B cell (primary cell): ENCODE results near the gene MPL. TPM values are rescaled to one million over a fixed set of nuclear protein-coding genes. Genes with fewer than 3 reads are reported as not detected.

Experiments used
- ATAC-seq: fragments of 200-7000 bp; cut with Tn5 transposase; one replicate; pipeline ENCODE4 v1.10.0; 2021; ENCODE audit warnings: low read depth, mild to moderate bottlenecking, moderate number of reproducible peaks, moderate library complexity
- CTCF ChIA-PET: fragments of 350-600 bp; sonication (Branson Sonifier 250); formaldehyde crosslinking; loops from one replicate; lab custom pipeline; 2021; ENCODE audit warnings: antibody characterized with exemption, inconsistent platforms; lab: Charles Lee
- POLR2A ChIA-PET: fragments of 350-600 bp; sonication (Branson Sonifier 250); formaldehyde crosslinking; loops from one replicate; lab custom pipeline; 2021; ENCODE audit warnings: antibody characterized with exemption; lab: Charles Lee
- DNase-seq: peaks from one replicate; pipeline ENCODE4 v3.0.0; 2013
- H2AFZ ChIP-seq: 2 replicates; pipeline ENCODE4 v1.6.1; 2012; ENCODE audit warnings: mild to moderate bottlenecking, low read depth, low read length; ENCODE audit not compliant: insufficient read depth, poor library complexity, severe bottlenecking
- H3K27ac ChIP-seq, 2 donors: 1 replicate in 1 of 2; 2 replicates in 1 of 2; pipeline ENCODE4 v1.5.1; 2012 to 2013; ENCODE audit warnings: low read length in 2 of 2, mild to moderate bottlenecking in 2 of 2, moderate library complexity in 1 of 2
- H3K27me3 ChIP-seq, 4 experiments: fragments of 200-600 bp in 1 of 4; sonication (generic) in 1 of 4; replicated peaks in 1 of 4; 1 replicate in 2 of 4; 2 replicates in 2 of 4; pipeline versions ENCODE4 v1.6.1 to v1.7.0; 2013 to 2016; ENCODE audit warnings: low read length in 3 of 4, mild to moderate bottlenecking in 2 of 4, mixed read lengths in 1 of 4, moderate library complexity in 1 of 4; ENCODE audit not compliant: insufficient read depth in 4 of 4, control insufficient read depth in 3 of 4; ENCODE audit errors: control extremely low read depth in 1 of 4
- H3K36me3 ChIP-seq, 2 experiments: replicated peaks in 1 of 2; 1 replicate in 1 of 2; 2 replicates in 1 of 2; pipeline versions ENCODE4 v1.6.1 to v1.7.1; 2013; ENCODE audit warnings: low read length in 1 of 2; ENCODE audit not compliant: insufficient read depth in 2 of 2, control insufficient read depth in 1 of 2; ENCODE audit errors: control extremely low read depth in 1 of 2, extremely low read depth in 1 of 2
- H3K4me1 ChIP-seq, 2 donors: fragments of 200-600 bp in 1 of 2; sonication (generic) in 1 of 2; 1 replicate in 1 of 2; 2 replicates in 1 of 2; pipeline versions ENCODE4 v1.5.1 to v1.6.1; 2013 to 2017; ENCODE audit warnings: low read length in 2 of 2; ENCODE audit not compliant: control insufficient read depth in 2 of 2, insufficient read depth in 2 of 2
- H3K4me2 ChIP-seq: replicated peaks from 2 replicates; pipeline ENCODE3; 2012; ENCODE audit warnings: mild to moderate bottlenecking, low read depth, low read length; ENCODE audit not compliant: poor library complexity, severe bottlenecking
- H3K4me3 ChIP-seq, 5 experiments: fragments of 200-600 bp in 1 of 5; sonication (generic) in 1 of 5; 1 replicate in 3 of 5; 2 replicates in 2 of 5; pipeline versions ENCODE4 v1.5.1 to v1.7.0; 2011 to 2016; ENCODE audit warnings: low read length in 4 of 5, mild to moderate bottlenecking in 4 of 5, low read depth in 2 of 5, control low read depth in 1 of 5, moderate library complexity in 1 of 5; ENCODE audit not compliant: insufficient read depth in 1 of 5; ENCODE audit errors: control extremely low read depth in 1 of 5, extremely low read depth in 1 of 5
- H3K79me2 ChIP-seq: fragments of 200-600 bp; sonication (generic); one replicate; pipeline ENCODE4 v1.6.0; 2016; ENCODE audit warnings: low read length; ENCODE audit not compliant: control insufficient read depth, insufficient read depth
- H3K9ac ChIP-seq: fragments of 200-600 bp; sonication (generic); 2 replicates; pipeline ENCODE4 v1.6.1; 2017; ENCODE audit warnings: mild to moderate bottlenecking, low read length, moderate library complexity
- H3K9me3 ChIP-seq, 3 donors: one replicate each; pipeline versions ENCODE4 v1.6.1 to v1.7.1; 2013; ENCODE audit warnings: low read length in 2 of 3; ENCODE audit not compliant: control insufficient read depth in 2 of 3, insufficient read depth in 1 of 3; ENCODE audit errors: control extremely low read depth in 1 of 3
- H4K20me1 ChIP-seq: 2 replicates; pipeline ENCODE4 v1.6.0; 2012; ENCODE audit warnings: mild to moderate bottlenecking, low read length; ENCODE audit not compliant: insufficient read depth, control insufficient read depth, poor library complexity, severe bottlenecking
- H3K27ac Mint-ChIP-seq: one replicate; pipeline ENCODE4 v1.8.0; 2021; ENCODE audit warnings: mixed read lengths
- H3K27me3 Mint-ChIP-seq: one replicate; pipeline ENCODE4 v1.8.0; 2021; ENCODE audit warnings: mixed read lengths
- H3K4me1 Mint-ChIP-seq: one replicate; pipeline ENCODE4 v1.8.0; 2021; ENCODE audit warnings: mixed read lengths
- H3K4me3 Mint-ChIP-seq: one replicate; pipeline ENCODE4 v1.8.0; 2021; ENCODE audit warnings: mixed read lengths
- H3K9me3 Mint-ChIP-seq: one replicate; pipeline ENCODE4 v1.8.0; 2022; ENCODE audit warnings: mixed read lengths; ENCODE audit not compliant: insufficient read depth
- EZH2 ChIP-seq: IDR thresholded peaks from 2 replicates; pipeline ENCODE4 v1.6.1; 2012; ENCODE audit warnings: borderline replicate concordance, low read depth, mild to moderate bottlenecking, moderate library complexity, low read length; ENCODE audit not compliant: insufficient read depth, poor library complexity, severe bottlenecking
- WGBS: methylation state at CpG from one replicate; pipeline ENCODE4 v1.1.5; 2013; ENCODE audit warnings: missing lambda C conversion rate; ENCODE audit not compliant: insufficient coverage; 5-methylcytosine and 5-hydroxymethylcytosine counted together
- intact Hi-C: fragments of 100-400 bp; cut with micrococcal nuclease; formaldehyde crosslinking; loops from one replicate; pipeline ENCODE4 v1.10.0; 2022
- polyA plus RNA-seq: library from polyadenylated mRNA; depleted of rRNA; stranded (reverse); fragments of >200 nt; gene quantifications from 2 replicates; pipeline ENCODE4 v1.2.3, GENCODE V29; 2012
- total RNA-seq, 2 donors: library from RNA; stranded (reverse); fragments of 120-200 nt in 1 of 2; gene quantifications; 1 replicate in 1 of 2; 2 replicates in 1 of 2; pipeline versions ENCODE4 v1.2.3 to v1.2.4, GENCODE V29; 2013 to 2022
- TF ChIP-seq, protein P1 (sequence below): fragments of 200-600 bp; IDR thresholded peaks from one replicate; pipeline ENCODE4 v1.8.0; 2022; ENCODE audit warnings: antibody characterized with exemption, mild to moderate bottlenecking

MPL gene
- total and polyA plus RNA-seq, 2 donors (not counting 1 experiment from before 2014, with no cell fraction given): not detected

DNA sequence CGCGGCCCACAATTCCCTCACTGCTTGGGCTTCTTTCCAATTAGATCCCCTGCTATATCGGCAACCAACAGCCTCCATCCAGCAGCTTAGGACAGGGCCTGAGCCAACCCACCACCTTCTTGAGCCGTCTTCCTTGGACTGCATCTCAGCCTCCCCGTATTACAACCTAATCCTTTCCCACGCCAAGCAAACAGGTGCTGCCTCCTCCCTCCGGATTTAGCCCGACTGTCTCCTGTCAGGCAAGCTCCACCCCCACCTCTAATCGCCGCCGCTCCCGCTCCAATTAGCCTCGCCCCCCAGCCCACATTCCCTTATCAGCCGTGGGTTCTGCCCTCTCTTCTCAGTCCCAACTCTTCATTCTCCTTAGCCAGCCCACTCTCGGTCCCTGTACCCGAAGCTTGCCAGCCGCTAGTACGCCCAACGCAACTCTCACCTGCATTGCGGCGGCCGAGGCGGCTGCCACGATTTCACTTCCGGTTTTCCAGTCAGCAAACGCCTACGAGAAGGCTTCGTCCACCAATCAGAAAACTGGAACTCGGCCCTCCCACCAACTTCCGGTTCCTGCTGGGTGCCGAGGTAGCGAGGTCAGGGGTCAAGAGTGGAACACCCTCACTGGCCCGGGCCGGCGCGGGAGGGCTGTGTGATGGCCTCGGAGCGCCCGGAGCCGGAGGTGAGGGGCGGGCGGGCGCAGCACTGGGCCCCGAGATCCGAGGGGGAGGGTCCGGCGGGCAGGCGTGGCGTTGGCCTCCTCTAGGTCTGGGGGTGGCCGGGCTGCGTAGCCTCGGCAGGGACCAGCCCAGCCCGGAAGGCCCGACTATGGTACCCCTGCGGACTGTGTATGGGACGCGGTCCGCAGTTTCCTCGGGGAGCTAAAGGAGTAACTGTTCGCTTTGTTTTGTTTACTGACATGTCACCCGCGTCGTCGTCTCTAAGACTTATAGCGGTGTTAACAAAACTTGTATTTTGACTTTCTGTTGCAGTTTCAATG is 52.0 kb downstream of the MPL start, which contains the start of the genes MED8 and SZT2:
Gene MED8 (minus strand): TSS at position 475 of the 988 bp plus-strand sequence. CDS start 36 bp downstream, at position 439.
Gene SZT2 (plus strand): TSS at position 574 of the 988 bp plus-strand sequence. CDS start 70 bp downstream, at position 644.
- peaks cover 20 to 24% of the 10 kb centered on the region in 2 donors for H3K4me1 ChIP-seq
- no peaks in the 10 kb centered on the region for H3K27me3 ChIP-seq
- intact Hi-C loops: loop anchor here (1.0 kb wide), 3 partner anchors 21 to 217 kb away; partner anchors contain the start of genes CDC20, CFAP57, EBNA1BP2 and ELOVL1
- H4K20me1 ChIP-seq: peaks cover 12% of the 10 kb centered on the region
- CTCF ChIA-PET: interaction anchor here (1.0 to 4.1 kb wide), 7 partner anchors 21 to 168 kb away, joined by 3 to 17 read pairs (median 9); partner anchors contain the start of gene ELOVL1
- H3K9ac ChIP-seq: peak within 1 kb of the TSS; percentile 85
- H3K27ac ChIP-seq: peak within 1 kb of the TSS; percentile 63 to 87
- H3K4me3 Mint-ChIP-seq: peak within 1 kb of the TSS; percentile 100
- peaks cover 51% of the 10 kb centered on the region for H3K79me2 ChIP-seq
- WGBS: under 1% methylated on average over 64 of the region's 65 CpGs
- peak within 1 kb of the TSS; percentile 82 to 96 (median 92) for H3K4me3 ChIP-seq
- peak within 1 kb of the TSS; percentile 98 for H3K27ac Mint-ChIP-seq
- no peaks in the 10 kb centered on the region for H3K27me3 Mint-ChIP-seq
- POLR2A ChIA-PET: interaction anchor here (1.0 to 3.1 kb wide), 4 partner anchors 22 to 623 kb away, joined by 3 to 23 read pairs (median 6); partner anchors contain the start of genes C1orf50, CDC20, CFAP57 and EBNA1BP2
- peak within 1 kb of the TSS; percentile 80 for H3K4me2 ChIP-seq
- ATAC-seq (peak; percentile 96), DNase-seq (peak; percentile 95)
- peak within 1 kb of the TSS; percentile 91 for H2AFZ ChIP-seq
- TF ChIP-seq, protein P1, sequence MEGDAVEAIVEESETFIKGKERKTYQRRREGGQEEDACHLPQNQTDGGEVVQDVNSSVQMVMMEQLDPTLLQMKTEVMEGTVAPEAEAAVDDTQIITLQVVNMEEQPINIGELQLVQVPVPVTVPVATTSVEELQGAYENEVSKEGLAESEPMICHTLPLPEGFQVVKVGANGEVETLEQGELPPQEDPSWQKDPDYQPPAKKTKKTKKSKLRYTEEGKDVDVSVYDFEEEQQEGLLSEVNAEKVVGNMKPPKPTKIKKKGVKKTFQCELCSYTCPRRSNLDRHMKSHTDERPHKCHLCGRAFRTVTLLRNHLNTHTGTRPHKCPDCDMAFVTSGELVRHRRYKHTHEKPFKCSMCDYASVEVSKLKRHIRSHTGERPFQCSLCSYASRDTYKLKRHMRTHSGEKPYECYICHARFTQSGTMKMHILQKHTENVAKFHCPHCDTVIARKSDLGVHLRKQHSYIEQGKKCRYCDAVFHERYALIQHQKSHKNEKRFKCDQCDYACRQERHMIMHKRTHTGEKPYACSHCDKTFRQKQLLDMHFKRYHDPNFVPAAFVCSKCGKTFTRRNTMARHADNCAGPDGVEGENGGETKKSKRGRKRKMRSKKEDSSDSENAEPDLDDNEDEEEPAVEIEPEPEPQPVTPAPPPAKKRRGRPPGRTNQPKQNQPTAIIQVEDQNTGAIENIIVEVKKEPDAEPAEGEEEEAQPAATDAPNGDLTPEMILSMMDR: no peak
- peaks cover 41% of the 10 kb centered on the region for H3K4me1 Mint-ChIP-seq
- H3K36me3 ChIP-seq: peaks cover under 1 to 33% of the 10 kb centered on the region in 2 experiments
- H3K9me3 Mint-ChIP-seq: no peaks in the 10 kb centered on the region
- no peaks in the 10 kb centered on the region for H3K9me3 ChIP-seq

DNA sequence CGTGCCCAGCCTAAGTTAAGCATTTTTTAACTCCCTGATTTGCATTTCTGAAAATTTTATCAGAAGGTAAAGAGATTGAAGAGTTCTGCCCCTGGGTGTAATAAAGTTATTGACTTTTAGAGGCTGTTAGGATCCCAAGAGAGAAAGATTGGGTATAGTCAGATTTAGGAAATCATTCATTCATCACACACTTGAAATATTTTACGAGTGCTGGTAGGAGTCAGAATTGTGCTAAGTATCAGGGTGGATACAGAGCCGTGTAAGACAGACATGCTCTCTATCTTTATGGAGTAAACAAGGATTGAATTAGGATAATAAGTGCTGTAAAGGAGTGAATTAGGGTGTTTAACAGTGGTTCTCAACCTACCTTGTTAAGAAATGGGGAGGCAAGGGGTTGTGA is 55.1 kb downstream of the MPL start:
- peaks cover 41% of the 10 kb centered on the region for H3K4me1 Mint-ChIP-seq
- Histone ChIP-seq H3K9ac (no peak overlapping the region), H4K20me1 (peaks cover 30% of the 10 kb centered on the region), H3K4me3 (no peak overlapping the region), H2AFZ (no peak overlapping the region), H3K9me3 (no peaks in the 10 kb centered on the region), H3K36me3 (peaks cover 6 to 8% of the 10 kb centered on the region in 2 experiments), H3K27me3 (no peaks in the 10 kb centered on the region), H3K4me1 (peaks cover 20 to 24% of the 10 kb centered on the region in 2 donors), H3K27ac (no peak overlapping the region), H3K79me2 (peaks cover 76% of the 10 kb centered on the region), H3K4me2 (no peak overlapping the region)
- 54% methylated on average over 2 of the region's 3 CpGs for WGBS
- no peak for DNase-seq
- intact Hi-C loops: no loop called here
- H3K27ac Mint-ChIP-seq: no peak overlapping the region
- ChIA-PET CTCF (no interaction called here), POLR2A (no interaction called here)
- no peaks in the 10 kb centered on the region for H3K9me3 Mint-ChIP-seq
- no peak overlapping the region for H3K4me3 Mint-ChIP-seq
- TF ChIP-seq EZH2: no peak
- TF ChIP-seq, protein P1: no peak
- no peaks in the 10 kb centered on the region for H3K27me3 Mint-ChIP-seq
- no peak for ATAC-seq
